ENCODE results near the gene PAQR5.
"Not testable (repeated sequence)": the region's sequence is repeated elsewhere in the genome, so short reads cannot be mapped to it uniquely, and the experiment has no call there.

The PAQR5 gene

GRCh38 chr15:69434238-69434637 lies 135.5 kb downstream of the PAQR5 start:
- DNase-seq = no peak

GRCh38 chr15:69434679-69435078 lies 136.0 kb downstream of the PAQR5 start:
- DNase-seq = no peak

GRCh38 chr15:69435985-69436384 lies 137.3 kb downstream of the PAQR5 start:
- DNase-seq = no peak

- DNase-seq = no peak
Observed at GRCh38 chr15:69436951-69437350, 138.2 kb downstream of the PAQR5 start.

- no peak for DNase-seq
Observed at GRCh38 chr15:69439623-69440022, 140.9 kb downstream of the PAQR5 start.

- no peak for DNase-seq
Observed at GRCh38 chr15:69443032-69443611, 144.4 kb downstream of the PAQR5 start.

GRCh38 chr15:69444686-69445085 lies 146.0 kb downstream of the PAQR5 start:
- no peak for DNase-seq

- DNase-seq = no peak
Observed at GRCh38 chr15:69446953-69447352, 148.2 kb downstream of the PAQR5 start.

- DNase-seq = not testable (repeated sequence)
Observed at GRCh38 chr15:69450221-69450620, 151.5 kb downstream of the PAQR5 start.

- no peak for DNase-seq
Observed at GRCh38 chr15:69450968-69451695, 152.4 kb downstream of the PAQR5 start.

GRCh38 chr15:69451951-69452691 lies 153.4 kb downstream of the PAQR5 start:
- no peak for DNase-seq

- DNase-seq = peak; percentile 88 to 93
Observed at GRCh38 chr15:69452692-69453521, 154.2 kb downstream of the PAQR5 start, which contains the start of gene RPLP1. RPLP1 (plus strand) TSS chr15:69452818; CDS start chr15:69452949, 131 bp downstream.

GRCh38 chr15:69454953-69455352 lies 156.2 kb downstream of the PAQR5 start:
- no peak for DNase-seq

- no peak for DNase-seq
Observed at GRCh38 chr15:69456208-69457166, 157.8 kb downstream of the PAQR5 start.

Measured in hippocampal formation (tissue), 2 donors.